Amygdala (tissue), 56 donors: ENCODE measurements around the gene KIAA1614.

Experiments
- DNase-seq, 56 donors: peaks; one replicate each; lab custom pipeline; 2025; lab: John Stamatoyannopoulos, UW

Gene KIAA1614

GRCh38 chr1:180923021-180923841, 10.5 kb downstream of the KIAA1614 start:
- DNase-seq: no peak

- no peak for DNase-seq
Observed at GRCh38 chr1:180923887-180924286, 11.2 kb downstream of the KIAA1614 start.

- DNase-seq: no peak
Observed at GRCh38 chr1:180924939-180925338, 12.2 kb downstream of the KIAA1614 start.

GRCh38 chr1:180925471-180926051, 12.9 kb downstream of the KIAA1614 start:
- peak in 54 of 56 donors; percentile 23 to 90 (median 66) for DNase-seq

GRCh38 chr1:180926164-180926981, 13.7 kb downstream of the KIAA1614 start:
- DNase-seq: peak; percentile 28 to 88 (median 62)

- peak in 26 of 56 donors; percentile 17 to 66 (median 46) for DNase-seq
Observed at GRCh38 chr1:180927348-180927747, 14.7 kb downstream of the KIAA1614 start.

GRCh38 chr1:180927841-180928240, 15.1 kb downstream of the KIAA1614 start:
- DNase-seq: peak in 36 of 56 donors; percentile 15 to 71 (median 46)

- peak in 3 of 56 donors; percentile 38 to 45 (median 43) for DNase-seq
Observed at GRCh38 chr1:180928331-180929230, 15.9 kb downstream of the KIAA1614 start.

DNA sequence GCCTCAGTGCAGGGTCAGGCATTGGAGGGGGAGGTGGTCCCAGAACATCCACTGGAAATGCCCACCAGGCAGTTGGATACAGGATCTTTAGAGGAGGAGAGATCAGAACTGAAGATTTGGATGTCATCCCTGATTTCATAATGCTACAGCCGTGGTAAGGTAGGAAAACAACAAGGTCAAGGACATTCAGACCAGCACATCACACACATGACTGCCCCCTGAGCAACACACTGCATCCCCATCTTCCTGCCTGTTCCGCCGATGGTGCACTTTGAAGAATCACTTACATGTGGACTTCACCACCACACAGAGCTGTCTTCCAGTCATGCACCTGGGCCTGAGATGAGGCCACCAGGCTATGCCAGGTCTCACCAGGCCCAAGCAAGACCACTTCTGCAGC, 16.7 kb downstream of the KIAA1614 start:
- DNase-seq: no peak

- DNase-seq: no peak
Observed at GRCh38 chr1:180930687-180931086, 18.0 kb downstream of the KIAA1614 start.

DNA sequence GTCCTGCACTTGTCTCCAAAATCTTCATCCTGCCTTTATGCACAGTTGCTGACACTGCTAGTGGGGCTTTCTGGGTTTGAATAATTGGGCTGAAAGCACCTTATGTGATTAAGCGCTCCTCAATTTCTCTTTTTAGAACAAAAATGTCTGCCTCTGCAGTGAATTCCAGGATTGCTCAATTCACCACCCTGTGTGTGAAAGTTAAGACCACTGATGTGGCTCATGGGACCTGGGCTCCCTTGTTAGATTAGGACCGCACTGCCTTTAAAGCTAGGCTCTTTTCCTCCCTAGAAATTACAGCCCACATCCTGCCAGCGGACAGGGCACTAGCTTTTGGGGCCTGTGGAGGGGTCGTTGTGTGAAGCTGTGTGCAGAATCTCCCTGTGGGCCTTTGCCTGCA, 18.8 kb downstream of the KIAA1614 start:
- DNase-seq: no peak

GRCh38 chr1:180932378-180932777, 19.7 kb downstream of the KIAA1614 start:
- no peak for DNase-seq

GRCh38 chr1:180933141-180933540, 20.4 kb downstream of the KIAA1614 start:
- no peak for DNase-seq

GRCh38 chr1:180934563-180934962, 21.9 kb downstream of the KIAA1614 start:
- peak in 1 of 56 donors; percentile 6 for DNase-seq

- DNase-seq: no peak
Observed at GRCh38 chr1:180935326-180936109, 22.8 kb downstream of the KIAA1614 start.

DNA sequence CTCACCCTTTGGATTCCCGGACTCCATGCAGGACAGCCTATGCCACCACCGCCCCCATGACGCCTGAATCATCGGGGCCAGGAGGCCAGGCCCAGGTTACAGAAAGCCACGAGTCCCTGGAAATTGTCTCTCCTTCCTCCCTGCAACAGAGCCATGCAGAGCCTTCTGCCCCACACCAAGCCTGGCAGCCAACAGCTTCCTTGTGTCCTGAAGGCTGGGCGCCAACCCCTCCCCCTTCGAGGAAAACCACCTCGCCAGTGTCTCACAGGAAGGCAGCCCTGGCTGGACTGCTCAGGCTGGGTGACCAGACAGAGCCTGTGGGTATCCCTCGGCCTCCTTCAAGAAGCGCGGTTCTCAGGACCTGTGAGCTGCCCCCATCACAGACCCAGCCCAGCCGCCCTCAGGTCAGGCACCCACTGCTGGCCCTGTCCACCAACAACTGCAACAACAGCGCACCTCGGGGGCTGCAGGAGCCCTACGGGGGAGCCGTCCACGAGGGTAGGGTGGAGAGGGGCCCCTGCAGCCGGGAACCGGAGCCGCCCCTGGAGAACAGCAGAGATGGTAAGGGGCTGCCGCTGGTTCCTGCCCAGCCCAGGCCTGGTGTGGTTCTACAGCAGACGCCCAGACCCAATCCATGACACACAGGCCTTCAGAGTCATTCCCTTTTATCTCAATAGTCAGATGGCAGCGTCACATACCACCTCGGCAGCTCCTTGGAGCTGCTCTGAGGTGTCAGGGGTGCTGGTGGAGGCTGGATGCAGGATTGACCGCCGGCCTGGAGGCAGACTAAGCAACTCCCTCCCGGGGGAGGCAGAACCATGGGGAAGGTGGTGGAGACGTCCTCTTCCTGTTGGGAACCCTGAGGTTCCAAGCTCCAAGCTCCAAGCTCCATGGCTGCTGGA, 23.7 kb downstream of the KIAA1614 start:
- DNase-seq: no peak

GRCh38 chr1:180937012-180937372, 24.3 kb downstream of the KIAA1614 start:
- DNase-seq: no peak

- DNase-seq: no peak
Observed at GRCh38 chr1:180937624-180938225, 25.0 kb downstream of the KIAA1614 start.
